Globus pallidus (tissue), 1 donor: Measurements from ENCODE around the gene ITIH6.

Source experiments
- DNase-seq: peaks from one replicate; pipeline ENCODE4 v3.0.0-alpha.2; 2015; ENCODE audit warnings: low spot score

Gene ITIH6

DNA sequence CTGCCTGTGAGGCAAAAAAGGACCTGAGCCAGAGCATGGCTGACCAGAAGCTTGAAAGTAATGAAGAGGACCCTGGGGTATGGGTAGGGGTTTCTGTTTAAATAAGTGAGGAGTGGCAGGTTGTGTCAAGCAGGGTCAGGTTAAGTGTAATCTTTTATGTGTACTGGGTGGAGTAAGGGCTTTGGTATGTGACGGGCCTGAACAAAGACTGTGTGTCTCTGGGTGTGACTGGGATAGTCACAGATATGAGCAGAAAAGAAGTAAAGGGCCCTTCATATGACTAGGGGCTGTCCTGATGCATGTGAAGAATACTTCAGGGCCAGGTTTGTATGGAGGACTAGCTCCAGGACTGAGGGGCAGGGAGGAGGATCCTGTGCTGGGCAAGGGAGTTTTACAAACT, 82.4 kb downstream of the ITIH6 start:
- DNase-seq = no peak

DNA sequence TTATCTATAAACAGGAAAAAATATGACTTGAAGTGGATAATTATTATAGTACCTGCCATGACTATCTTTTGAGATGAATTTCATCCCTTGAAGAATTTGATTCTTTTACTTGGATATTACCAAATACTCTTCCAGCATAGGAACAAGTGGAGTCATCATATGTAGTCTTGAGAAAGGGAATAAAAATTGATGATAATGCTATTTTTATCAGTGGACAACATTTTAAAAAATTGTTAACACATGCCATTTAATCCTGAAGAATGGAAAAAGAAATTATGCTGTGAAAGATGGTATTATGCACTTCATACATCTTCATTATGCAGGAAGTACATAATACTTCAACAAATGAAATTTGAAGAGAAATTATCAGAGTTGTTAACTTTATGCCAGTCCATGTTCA, 83.6 kb downstream of the ITIH6 start:
- no peak for DNase-seq

DNA sequence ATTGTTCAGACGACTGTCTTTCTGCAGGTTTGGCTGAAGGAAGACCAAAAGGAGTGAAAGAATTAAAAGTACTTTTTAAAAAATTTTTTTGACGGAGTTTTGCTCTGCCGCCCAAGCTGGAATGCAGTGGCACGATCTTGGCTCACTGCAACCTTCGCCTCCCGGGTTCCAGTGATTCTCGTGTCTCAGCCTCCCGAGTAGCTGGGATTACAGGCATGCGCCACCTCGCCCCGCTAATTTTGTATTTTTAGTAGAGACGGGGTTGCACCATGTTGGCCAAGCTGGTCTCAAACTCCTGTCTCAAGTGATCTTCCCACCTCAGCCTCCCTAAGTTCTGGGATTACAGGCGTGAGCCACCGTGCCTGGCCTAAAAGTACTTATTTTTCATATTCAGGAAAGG, 86.3 kb downstream of the ITIH6 start:
- DNase-seq = no peak

DNA sequence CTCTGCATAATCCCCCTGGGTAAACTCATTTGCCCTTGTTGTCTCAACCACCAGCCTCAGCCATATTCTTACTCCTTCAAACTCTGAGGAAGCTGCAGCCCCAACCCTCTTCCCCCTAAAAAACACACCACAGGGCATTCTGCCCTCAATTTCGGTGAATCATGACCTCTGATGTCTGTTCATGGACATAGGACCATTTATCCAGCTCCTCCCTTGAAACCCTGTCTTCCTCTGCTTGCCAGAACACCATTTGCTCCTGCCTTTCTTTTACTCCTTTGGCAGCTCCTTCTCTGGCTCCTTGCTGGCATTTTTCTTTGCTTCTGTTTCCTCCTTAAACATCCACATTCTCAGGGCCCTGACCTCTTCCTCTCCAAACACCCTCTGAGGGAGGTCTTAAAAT, 87.1 kb downstream of the ITIH6 start:
- no peak for DNase-seq

DNA sequence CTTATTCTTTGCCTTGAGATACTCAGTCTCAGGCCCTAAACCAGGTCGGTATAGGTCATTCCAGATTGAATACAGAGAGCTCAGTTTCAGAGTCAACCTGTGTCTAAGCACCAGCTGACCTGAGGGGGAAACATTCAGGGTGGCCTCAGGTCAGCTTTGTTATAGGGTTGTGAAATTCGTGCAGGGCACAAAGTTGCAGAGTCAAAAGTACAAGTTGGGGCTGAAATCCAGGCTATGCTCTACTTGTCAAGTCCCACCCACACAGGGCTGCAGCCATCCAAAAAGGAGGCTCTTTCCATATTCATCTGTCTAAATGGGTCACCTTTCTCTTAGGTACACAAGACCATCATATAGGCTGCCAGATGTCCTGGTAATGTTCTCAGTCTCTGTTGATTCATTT, 89.7 kb downstream of the ITIH6 start:
- DNase-seq = no peak
